MV-4-11 (cell line): ENCODE data around the gene PRR9.

Source experiments
- DNase-seq: peaks from one replicate; lab custom pipeline; 2025; lab: John Stamatoyannopoulos, UW

The PRR9 gene

GRCh38 chr1:153265457-153265856, 48.1 kb downstream of the PRR9 start:
- DNase-seq, result no peak
